Adrenal gland (tissue), 12 donors: ENCODE data around the gene JUND. TPM values are rescaled to one million over a fixed set of nuclear protein-coding genes. Genes with fewer than 3 reads are reported as not detected.

Experiments
- DNase-seq, 7 donors: peaks; one replicate each; pipeline ENCODE4 v3.0.0-alpha.2; 2019 to 2020
- H3K27ac ChIP-seq, 5 donors: fragments of 200-600 bp; sonication (generic) in 4 of 5; 1 replicate in 3 of 5; 2 replicates in 2 of 5; pipeline versions ENCODE4 v1.5.1 to v1.8.0; 2016 to 2020; ENCODE audit warnings: mild to moderate bottlenecking in 1 of 5
- H3K27me3 ChIP-seq: fragments of 200-600 bp; 2 replicates; pipeline ENCODE4 v1.8.0; 2021
- H3K36me3 ChIP-seq, 2 donors: fragments of 200-600 bp; replicated peaks in 1 of 2; 1 replicate in 1 of 2; 2 replicates in 1 of 2; pipeline versions ENCODE4 v1.5.1 to v1.8.0; 2018 to 2022
- H3K4me1 ChIP-seq, 2 donors: fragments of 200-600 bp; replicated peaks in 1 of 2; 1 replicate in 1 of 2; 2 replicates in 1 of 2; pipeline versions ENCODE4 v1.5.1 to v1.8.0; 2018 to 2021
- H3K4me3 ChIP-seq, 4 donors: fragments of 200-600 bp; sonication (generic) in 3 of 4; one replicate each; pipeline ENCODE4 v1.5.1; 2016 to 2018
- H3K9me3 ChIP-seq, 3 donors: fragments of 200-600 bp; sonication (generic) in 1 of 3; replicated peaks in 1 of 3; 1 replicate in 2 of 3; 2 replicates in 1 of 3; pipeline versions ENCODE4 v1.5.1 to v1.8.0; 2016 to 2021
- POLR2A ChIP-seq, 2 donors: fragments of 450-650 bp; IDR thresholded peaks; one replicate each; pipeline ENCODE4 v1.6.1; 2017; ENCODE audit warnings: antibody characterized with exemption in 2 of 2, mild to moderate bottlenecking in 2 of 2, moderate library complexity in 1 of 2
- WGBS, 4 donors: extraction: QIAGEN DNeasy Blood & Tissue Kit in 2 of 4; methylation state at CpG; one replicate each; pipeline versions ENCODE4 v1.1.5 to v1.1.7; 2013 to 2017; 5-methylcytosine and 5-hydroxymethylcytosine counted together
- intact Hi-C, 2 donors: fragments of 100-400 bp; cut with DNase I; formaldehyde crosslinking; loops; one replicate each; pipeline versions ENCODE4 v1.14.1 to v1.15.0; 2022 to 2023
- polyA plus RNA-seq, 3 donors: library from polyadenylated mRNA; stranded (reverse); fragments of 200-250 nt in 2 of 3; fragments of 350-450 nt in 1 of 3; fragmentation: Illumina TruSeq in 1 of 3; extraction: RNeasy Lipid Tissue Mini Kit (QIAGEN cat#74804) in 1 of 3; gene quantifications; one replicate each; pipeline ENCODE4 v1.2.3, GENCODE V29; 2013 to 2014
- total RNA-seq, 9 donors: library from RNA; depleted of rRNA in 4 of 9; stranded (reverse); fragments of >200 nt in 4 of 9; fragments of 120-200 nt in 1 of 9; fragmentation: NEBNext Ultra II Directional in 1 of 9; extraction: Animal tissue kit (Norgen Biotek cat#: 25700) in 1 of 9; gene quantifications; one replicate each; pipeline versions ENCODE4 v1.1.0 to v1.2.4, GENCODE V29; 2013 to 2023
- TF ChIP-seq, protein P1 (sequence below), 6 experiments: fragments of 450-650 bp in 4 of 6; fragments of 200-600 bp in 2 of 6; sonication (generic) in 1 of 6; IDR thresholded peaks; 1 replicate in 5 of 6; 2 replicates in 1 of 6; pipeline versions ENCODE4 v1.5.1 to v1.8.0; 2016 to 2021; ENCODE audit warnings: antibody characterized with exemption in 6 of 6, mild to moderate bottlenecking in 2 of 6, moderate library complexity in 1 of 6
- donor health status: healthy with polysubstance abuse.
- donor health status: Bipolar disorder and iron deficiency.
- donor health status: DM: yes; HTN: yes; CAD: no.
- donor health status: DM: no; HTN: no; CAD: no.
- donor health status: DM: no; HTN: no; CAD: no.
- donor health status: DM: yes; HTN: yes; CAD: no.

Gene JUND
- total and polyA plus RNA-seq, 12 donors = 35.9 to 533 (median 242) TPM

DNA sequence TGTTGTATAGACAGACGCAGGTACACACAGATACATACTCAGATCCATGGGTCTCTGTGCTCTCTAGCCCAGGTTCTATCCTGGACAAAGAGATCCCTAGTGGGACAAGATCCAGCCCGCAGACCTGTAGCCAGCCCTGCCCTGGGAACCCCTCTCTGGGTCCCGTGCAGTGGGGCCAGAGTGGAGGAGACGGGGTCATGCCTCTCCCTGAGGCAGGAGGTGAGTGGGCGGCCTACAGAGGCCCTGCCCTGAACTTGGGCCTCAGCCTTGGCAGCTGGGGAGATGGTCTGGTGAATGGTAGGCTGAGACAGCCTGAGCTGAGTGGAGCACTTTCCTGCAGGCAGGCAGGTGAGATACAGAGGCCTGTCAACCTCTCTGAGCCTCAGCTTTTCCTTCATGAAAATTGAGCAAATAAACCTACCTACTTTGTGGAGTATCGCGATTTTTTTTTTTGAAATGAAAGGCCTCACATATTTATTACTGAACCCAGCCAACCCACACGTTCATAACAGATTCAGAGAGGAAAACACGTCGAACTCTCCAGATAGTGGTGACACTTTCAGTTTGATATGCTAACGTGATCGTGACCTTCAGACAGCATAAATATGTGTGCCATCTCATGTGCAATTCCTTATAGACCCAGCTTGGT is 3.4 kb upstream of the JUND start:
- intact Hi-C loops = no loop called here
- Histone ChIP-seq H3K27ac (peak overlapping the region; percentile 46 to 100 (median 75)), H3K4me1 (peaks cover 16 to 35% of the 10 kb centered on the region in 2 donors), H3K27me3 (no peaks in the 10 kb centered on the region), H3K9me3 (no peaks in the 10 kb centered on the region), H3K4me3 (no peak overlapping the region), H3K36me3 (no peaks in the 10 kb centered on the region)
- TF ChIP-seq POLR2A (IDR thresholded peaks at IDR 0.05) = no peak
- TF ChIP-seq, protein P1, sequence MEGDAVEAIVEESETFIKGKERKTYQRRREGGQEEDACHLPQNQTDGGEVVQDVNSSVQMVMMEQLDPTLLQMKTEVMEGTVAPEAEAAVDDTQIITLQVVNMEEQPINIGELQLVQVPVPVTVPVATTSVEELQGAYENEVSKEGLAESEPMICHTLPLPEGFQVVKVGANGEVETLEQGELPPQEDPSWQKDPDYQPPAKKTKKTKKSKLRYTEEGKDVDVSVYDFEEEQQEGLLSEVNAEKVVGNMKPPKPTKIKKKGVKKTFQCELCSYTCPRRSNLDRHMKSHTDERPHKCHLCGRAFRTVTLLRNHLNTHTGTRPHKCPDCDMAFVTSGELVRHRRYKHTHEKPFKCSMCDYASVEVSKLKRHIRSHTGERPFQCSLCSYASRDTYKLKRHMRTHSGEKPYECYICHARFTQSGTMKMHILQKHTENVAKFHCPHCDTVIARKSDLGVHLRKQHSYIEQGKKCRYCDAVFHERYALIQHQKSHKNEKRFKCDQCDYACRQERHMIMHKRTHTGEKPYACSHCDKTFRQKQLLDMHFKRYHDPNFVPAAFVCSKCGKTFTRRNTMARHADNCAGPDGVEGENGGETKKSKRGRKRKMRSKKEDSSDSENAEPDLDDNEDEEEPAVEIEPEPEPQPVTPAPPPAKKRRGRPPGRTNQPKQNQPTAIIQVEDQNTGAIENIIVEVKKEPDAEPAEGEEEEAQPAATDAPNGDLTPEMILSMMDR (IDR thresholded peaks at IDR 0.05) = no peak
- peak in 1 of 7 donors; percentile 32 for DNase-seq
- 44 to 50% (median 47%) methylated on average over 12 of the region's 12 CpGs for WGBS, 4 donors

DNA sequence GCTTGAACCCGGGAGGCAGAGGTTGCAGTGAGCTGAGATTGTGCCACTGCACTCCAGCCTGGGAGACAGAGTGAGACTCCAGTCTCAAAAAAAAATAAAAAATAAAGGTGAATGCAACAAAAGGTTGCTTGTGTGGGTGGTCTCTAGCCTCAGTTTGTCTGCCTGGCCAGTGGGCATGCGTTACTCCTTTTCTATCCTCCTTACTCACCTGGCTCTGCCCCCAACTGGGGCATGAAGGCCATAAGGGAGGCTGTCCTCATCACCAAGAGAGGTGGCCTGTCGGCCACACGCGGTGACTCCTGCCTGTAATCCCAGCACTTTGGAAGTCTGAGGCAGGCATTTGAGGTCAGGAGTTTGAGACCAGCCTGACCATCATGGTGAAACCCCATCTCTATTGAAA is 1.9 kb upstream of the JUND start:
- Histone ChIP-seq H3K4me3 (no peak overlapping the region), H3K36me3 (peaks cover 0 to 6% of the 10 kb centered on the region in 2 donors), H3K9me3 (no peaks in the 10 kb centered on the region), H3K4me1 (peaks cover 24 to 44% of the 10 kb centered on the region in 2 donors), H3K27ac (peak overlapping the region; percentile 65 to 100 (median 99)), H3K27me3 (no peaks in the 10 kb centered on the region)
- 74 to 88% (median 81%) methylated on average over 5 of the region's 5 CpGs for WGBS, 4 donors
- TF ChIP-seq, protein P1 (IDR thresholded peaks at IDR 0.05) = no peak
- no peak for TF ChIP-seq POLR2A (IDR thresholded peaks at IDR 0.05)
- no peak for DNase-seq
- intact Hi-C loops = no loop called here

- peaks cover 0 to 9% of the 10 kb centered on the region in 2 donors for H3K36me3 ChIP-seq
- H3K9me3 ChIP-seq = no peaks in the 10 kb centered on the region
- DNase-seq = peak in 3 of 7 donors; percentile 37 to 59 (median 55)
- H3K4me1 ChIP-seq = peaks cover 30 to 50% of the 10 kb centered on the region in 2 donors
- intact Hi-C loops = no loop called here
- 17 to 31% (median 19%) methylated on average over 4 of the region's 4 CpGs for WGBS, 4 donors
- no peak for TF ChIP-seq POLR2A (IDR thresholded peaks at IDR 0.05)
- TF ChIP-seq, protein P1 (IDR thresholded peaks at IDR 0.05) = no peak
- peak overlapping the region; percentile 65 to 100 (median 99) for H3K27ac ChIP-seq
- H3K27me3 ChIP-seq = no peaks in the 10 kb centered on the region
- H3K4me3 ChIP-seq = peak overlapping the region in 1 of 4 donors; percentile 51
Observed at GRCh38 chr19:18282788-18283141, 1.3 kb upstream of the JUND start.

- peak overlapping the region; percentile 65 to 100 (median 99) for H3K27ac ChIP-seq
- H3K9me3 ChIP-seq = no peaks in the 10 kb centered on the region
- peak in 3 of 7 donors; percentile 70 to 83 (median 75) for DNase-seq
- TF ChIP-seq, protein P1 (IDR thresholded peaks at IDR 0.05) = peak in 3 of 6 experiments; percentile 29 to 46 (median 40)
- TF ChIP-seq POLR2A (IDR thresholded peaks at IDR 0.05) = peak in 1 of 2 donors; percentile 68
- H3K4me3 ChIP-seq = peak overlapping the region in 1 of 4 donors; percentile 51
- no peaks in the 10 kb centered on the region for H3K27me3 ChIP-seq
- peaks cover 0 to 12% of the 10 kb centered on the region in 2 donors for H3K36me3 ChIP-seq
- peaks cover 33 to 56% of the 10 kb centered on the region in 2 donors for H3K4me1 ChIP-seq
- whole genome bisulfite sequencing, 4 donors = 0 to 2% (median 1%) methylated on average over 8 to 27 of the region's 27 CpGs; no CpG with 5 or more reads in 1 of the 4 donors
- intact Hi-C loops = no loop called here
Observed at GRCh38 chr19:18282021-18282787, 782 bp upstream of the JUND start.
